Fibroblast of skin of left biceps (primary cell): ENCODE results near the gene RNF130.

Source experiments
- DNase-seq, 2 experiments: peaks; one replicate each; pipeline ENCODE4 v3.0.0-alpha.2; 2013; ENCODE audit warnings: low read depth in 2 of 2

The RNF130 gene

GRCh38 chr5:179916523-179916922 lies 155.0 kb downstream of the RNF130 start:
- DNase-seq, result no peak

DNA sequence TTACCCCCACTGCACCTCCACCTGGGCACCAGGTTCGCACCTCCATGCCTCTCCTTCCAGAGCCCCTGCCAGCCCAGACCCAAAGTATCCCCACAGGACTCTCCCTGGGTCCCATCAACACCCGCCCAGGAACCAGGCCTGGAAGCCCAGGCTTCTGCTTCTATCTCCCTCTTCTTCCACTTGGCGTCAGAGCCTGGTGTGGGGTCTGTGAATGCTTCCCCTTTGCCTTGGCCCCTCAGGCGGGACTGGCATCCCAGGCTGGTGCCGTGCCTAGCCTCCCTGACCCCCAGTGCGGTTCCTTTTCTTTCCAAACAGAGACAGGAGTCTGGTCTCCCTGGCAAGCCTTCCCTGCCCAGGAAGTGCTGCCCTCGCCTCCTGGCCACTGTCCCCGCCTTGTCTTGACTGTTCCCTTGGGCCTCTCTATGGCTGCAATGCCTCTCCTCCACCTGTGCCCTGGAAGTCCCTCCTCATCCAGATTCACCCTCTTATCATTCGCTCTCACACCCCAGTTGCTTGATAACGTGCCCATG lies 156.1 kb downstream of the RNF130 start:
- DNase-seq, result no peak

- no peak for DNase-seq
Observed at GRCh38 chr5:179914032-179914755, 157.4 kb downstream of the RNF130 start.

GRCh38 chr5:179913461-179913860 lies 158.1 kb downstream of the RNF130 start:
- no peak for DNase-seq

DNA sequence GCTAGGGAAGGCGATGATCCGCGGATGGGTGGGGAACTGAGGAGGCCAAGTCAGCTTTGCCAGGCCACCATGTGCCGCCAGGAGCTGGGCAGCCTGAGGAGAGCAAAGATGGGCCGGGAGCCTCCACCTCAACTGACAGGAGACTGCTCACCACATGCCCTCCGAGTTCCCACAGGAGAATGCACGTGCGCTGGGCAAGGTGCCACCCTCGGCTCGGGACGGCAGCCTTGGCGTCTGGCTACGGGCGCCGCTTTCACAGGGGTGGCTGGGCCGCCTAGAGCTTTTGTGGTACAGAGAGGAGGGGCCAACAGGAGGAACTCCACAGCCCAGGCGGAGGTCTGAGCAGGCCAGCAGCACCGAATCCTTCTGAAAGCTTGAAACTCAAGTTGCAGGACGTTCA lies 158.6 kb downstream of the RNF130 start:
- no peak for DNase-seq

DNA sequence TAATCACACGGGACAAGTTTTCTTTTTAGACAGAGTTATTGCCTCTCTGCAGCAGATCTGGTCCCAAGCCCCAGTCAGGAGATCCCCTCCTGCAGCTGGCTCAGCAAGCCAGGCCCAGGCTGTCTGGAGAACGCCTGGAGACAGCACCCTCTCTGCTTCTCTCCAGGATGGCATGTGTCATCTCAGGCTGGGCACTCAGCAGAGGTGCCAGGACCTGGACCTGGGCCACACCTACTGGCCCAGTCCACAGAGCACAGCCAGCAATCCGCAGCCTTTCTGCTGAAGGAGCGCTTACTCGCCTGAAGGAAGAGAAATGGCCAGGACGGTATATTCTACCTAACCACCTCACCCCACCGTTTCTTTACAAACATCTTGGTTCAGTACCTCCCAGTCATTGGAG lies 159.2 kb downstream of the RNF130 start:
- no peak for DNase-seq

- no peak for DNase-seq
Observed at GRCh38 chr5:179909224-179909623, 162.3 kb downstream of the RNF130 start.

- no peak for DNase-seq
Observed at GRCh38 chr5:179908528-179908927, 163.0 kb downstream of the RNF130 start.

- DNase-seq, result peak; percentile 26 to 36
Observed at GRCh38 chr5:179907556-179908324, 163.8 kb downstream of the RNF130 start, which contains the start of gene TBC1D9B. TBC1D9B (minus strand) TSS chr5:179907897; CDS start chr5:179907821, 76 bp downstream.

DNA sequence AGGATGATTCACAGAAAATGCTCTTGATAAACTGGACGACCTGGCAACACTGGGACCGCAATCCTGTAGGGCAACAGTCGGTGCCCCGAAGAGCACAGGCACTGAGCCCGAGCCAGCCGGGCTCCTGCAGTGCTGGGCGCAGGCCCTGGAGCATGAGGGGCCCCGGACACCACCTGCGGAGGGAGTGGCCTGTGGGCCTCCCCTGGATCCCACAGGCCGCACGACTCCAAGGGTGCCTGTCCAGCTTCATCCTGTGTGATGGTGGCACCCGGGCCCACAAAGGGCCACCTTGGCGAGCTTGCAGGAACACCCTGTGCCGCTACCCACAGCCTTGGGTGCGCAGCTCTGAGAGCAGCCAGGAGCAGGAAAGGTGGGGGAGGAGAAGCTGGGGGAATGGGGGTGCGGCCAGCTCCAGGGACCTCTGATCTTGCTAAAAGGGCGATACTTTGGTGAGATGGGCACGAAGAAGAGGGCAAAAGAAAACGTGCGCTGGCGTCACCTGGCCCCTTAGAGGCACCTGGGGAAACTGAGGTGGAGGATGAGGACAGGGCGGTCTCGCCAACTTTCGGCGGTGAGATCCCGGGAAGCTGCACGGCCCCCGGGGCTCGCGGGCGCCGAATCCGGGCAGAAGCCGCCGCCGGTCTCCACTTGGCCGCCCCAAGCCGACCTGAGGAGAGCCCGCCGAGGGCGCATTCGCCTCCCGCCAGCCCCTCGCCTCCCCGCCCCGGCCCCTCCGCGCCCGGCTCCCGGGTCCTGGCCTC lies 164.6 kb downstream of the RNF130 start:
- DNase-seq, result no peak

- no peak for DNase-seq
Observed at GRCh38 chr5:179906294-179906794, 165.2 kb downstream of the RNF130 start.

DNA sequence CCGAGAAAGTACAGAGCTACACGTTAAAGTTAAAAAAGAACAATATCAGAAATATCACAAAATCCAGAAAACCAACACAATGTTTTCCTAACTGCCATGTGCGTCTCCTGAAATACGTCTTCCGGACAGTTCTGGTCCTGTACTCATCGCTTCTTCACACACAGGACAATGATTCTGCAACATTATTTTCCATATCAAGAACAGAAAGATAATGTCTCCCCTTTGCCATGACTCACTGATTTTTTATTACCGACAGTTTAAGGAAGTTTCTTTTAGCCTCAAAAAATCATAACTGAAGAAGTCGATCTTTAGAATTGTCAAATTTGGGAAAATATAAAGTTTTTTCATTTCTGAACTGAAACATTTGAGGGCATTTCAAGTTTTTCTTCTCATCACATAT lies 166.4 kb downstream of the RNF130 start:
- no peak for DNase-seq
